Neural progenitor cell (in vitro differentiated cells): Measurements from ENCODE around the gene AIPL1.

ENCODE experiments used
- EZH2 ChIP-seq: fragments of 200-600 bp; sonication (generic); IDR thresholded peaks from 2 replicates; pipeline ENCODE4 v1.6.1; 2017; ENCODE audit warnings: antibody characterized with exemption, mild to moderate bottlenecking, moderate library complexity
- TF ChIP-seq, protein P1 (sequence below): fragments of 200-600 bp; sonication (generic); IDR thresholded peaks from 2 replicates; pipeline ENCODE4 v1.5.1; 2017; ENCODE audit warnings: antibody characterized with exemption, mild to moderate bottlenecking

DNA sequence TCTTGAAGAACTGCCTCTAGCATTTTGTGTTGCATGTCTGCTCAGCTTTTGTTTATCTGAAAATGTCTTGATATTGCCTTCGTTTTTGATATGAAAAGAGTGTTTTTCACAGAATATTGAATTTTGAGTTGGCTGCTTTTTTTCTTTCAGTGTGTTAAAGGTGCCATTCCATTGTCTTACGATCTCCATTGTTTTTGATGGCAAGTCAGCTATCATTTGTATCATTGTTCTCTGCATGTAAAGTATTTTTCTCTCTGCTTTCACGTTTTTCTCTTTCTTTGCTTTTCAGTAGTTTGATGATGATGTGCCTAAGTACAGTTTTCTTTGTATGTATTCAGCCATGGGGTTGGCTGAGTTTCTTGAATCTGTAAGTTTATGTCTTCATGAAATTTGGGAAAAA lies 57.0 kb downstream of the AIPL1 start:
- no peak for TF ChIP-seq EZH2
- TF ChIP-seq, protein P1, sequence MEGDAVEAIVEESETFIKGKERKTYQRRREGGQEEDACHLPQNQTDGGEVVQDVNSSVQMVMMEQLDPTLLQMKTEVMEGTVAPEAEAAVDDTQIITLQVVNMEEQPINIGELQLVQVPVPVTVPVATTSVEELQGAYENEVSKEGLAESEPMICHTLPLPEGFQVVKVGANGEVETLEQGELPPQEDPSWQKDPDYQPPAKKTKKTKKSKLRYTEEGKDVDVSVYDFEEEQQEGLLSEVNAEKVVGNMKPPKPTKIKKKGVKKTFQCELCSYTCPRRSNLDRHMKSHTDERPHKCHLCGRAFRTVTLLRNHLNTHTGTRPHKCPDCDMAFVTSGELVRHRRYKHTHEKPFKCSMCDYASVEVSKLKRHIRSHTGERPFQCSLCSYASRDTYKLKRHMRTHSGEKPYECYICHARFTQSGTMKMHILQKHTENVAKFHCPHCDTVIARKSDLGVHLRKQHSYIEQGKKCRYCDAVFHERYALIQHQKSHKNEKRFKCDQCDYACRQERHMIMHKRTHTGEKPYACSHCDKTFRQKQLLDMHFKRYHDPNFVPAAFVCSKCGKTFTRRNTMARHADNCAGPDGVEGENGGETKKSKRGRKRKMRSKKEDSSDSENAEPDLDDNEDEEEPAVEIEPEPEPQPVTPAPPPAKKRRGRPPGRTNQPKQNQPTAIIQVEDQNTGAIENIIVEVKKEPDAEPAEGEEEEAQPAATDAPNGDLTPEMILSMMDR: no peak
